ENCODE results near the gene IL10RB. TPM values are rescaled to one million over a fixed set of nuclear protein-coding genes. Genes with fewer than 3 reads are reported as not detected.

The IL10RB gene
- total and polyA plus RNA-seq, 2 of the 13 experiments (the other 11 are each of a cell fraction or from before 2014, with no cell fraction given) = 17.4 to 18.2 TPM

DNA sequence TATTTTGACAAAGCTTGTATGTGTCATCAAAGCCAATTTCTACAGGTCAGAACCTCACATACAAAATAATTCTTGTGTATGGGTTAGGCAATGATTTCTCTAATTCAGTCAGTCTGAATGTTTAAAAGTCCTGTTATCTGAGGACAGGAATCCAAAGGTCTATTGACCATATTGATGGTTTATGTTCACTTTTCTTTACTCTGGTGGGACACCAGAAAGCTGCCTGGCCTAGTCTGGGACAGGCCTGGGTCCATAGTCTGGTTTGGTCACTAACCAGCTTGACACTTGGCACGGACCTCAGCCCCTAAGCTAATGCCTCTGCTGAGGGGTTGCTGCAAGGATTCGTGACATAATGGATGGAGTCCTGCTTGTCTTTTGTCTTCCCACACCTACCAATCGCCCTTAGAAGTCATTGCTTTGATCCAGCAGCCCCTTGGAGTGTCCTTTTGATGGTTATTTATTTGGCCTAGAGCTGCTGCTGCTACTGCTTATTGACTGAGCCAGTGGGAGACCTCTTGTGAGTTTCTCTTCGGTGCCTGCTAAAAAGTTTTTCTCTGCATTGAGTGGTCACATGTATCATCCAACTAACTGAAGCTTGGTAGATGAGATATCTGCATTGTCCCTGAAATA is 20.8 kb upstream of the IL10RB start (continued):
- TF ChIP-seq HNRNPL (IDR thresholded peaks at IDR 0.05; ENCODE audit: low read depth, low read length) (no peak), JUNB (CRISPR knock-in tag; IDR thresholded peaks at IDR 0.05; ENCODE audit: borderline replicate concordance) (no peak), TBP (CRISPR knock-in tag; IDR thresholded peaks at IDR 0.05) (no peak), ARNTL (CRISPR knock-in tag; IDR thresholded peaks at IDR 0.05) (no peak), NFKB2 (CRISPR knock-in tag; IDR thresholded peaks at IDR 0.05; ENCODE audit: borderline replicate concordance) (no peak), CHD4 (IDR thresholded peaks at IDR 0.05; ENCODE audit: borderline replicate concordance, low read length) (no peak), ZNF263 (CRISPR knock-in tag; IDR thresholded peaks at IDR 0.05) (no peak), HCFC1 (IDR thresholded peaks at IDR 0.05; ENCODE audit: low read depth, low read length) (no peak), ZNF570 (CRISPR knock-in tag; IDR thresholded peaks at IDR 0.05; ENCODE audit: borderline replicate concordance) (no peak), ZNF121 (CRISPR knock-in tag; IDR thresholded peaks at IDR 0.05) (no peak), FOXP1 (IDR thresholded peaks at IDR 0.05) (no peak), FOXP1 (CRISPR knock-in tag; IDR thresholded peaks at IDR 0.05) (peak; percentile 29; the same call in 1 of the 2 replicates), SP140L (CRISPR knock-in tag; IDR thresholded peaks at IDR 0.05; ENCODE audit: borderline replicate concordance) (no peak), RBFOX2 (IDR thresholded peaks at IDR 0.05; ENCODE audit: low read depth, low read length) (no peak), RCOR2 (CRISPR knock-in tag; IDR thresholded peaks at IDR 0.05) (0 out of 2 replicates have a peak, but pooled peaks have one; percentile 14), ZNF44 (CRISPR knock-in tag; IDR thresholded peaks at IDR 0.05) (no peak), LCORL (IDR thresholded peaks at IDR 0.05) (peak; percentile 16; the same call in 1 of the 2 replicates), LCORL (CRISPR knock-in tag; IDR thresholded peaks at IDR 0.05) (peak; percentile 95), ZNF569 (CRISPR knock-in tag; IDR thresholded peaks at IDR 0.05; ENCODE audit: borderline replicate concordance) (no peak), HOXD1 (CRISPR knock-in tag; IDR thresholded peaks at IDR 0.05) (no peak)
- TF ChIP-seq, protein P1, sequence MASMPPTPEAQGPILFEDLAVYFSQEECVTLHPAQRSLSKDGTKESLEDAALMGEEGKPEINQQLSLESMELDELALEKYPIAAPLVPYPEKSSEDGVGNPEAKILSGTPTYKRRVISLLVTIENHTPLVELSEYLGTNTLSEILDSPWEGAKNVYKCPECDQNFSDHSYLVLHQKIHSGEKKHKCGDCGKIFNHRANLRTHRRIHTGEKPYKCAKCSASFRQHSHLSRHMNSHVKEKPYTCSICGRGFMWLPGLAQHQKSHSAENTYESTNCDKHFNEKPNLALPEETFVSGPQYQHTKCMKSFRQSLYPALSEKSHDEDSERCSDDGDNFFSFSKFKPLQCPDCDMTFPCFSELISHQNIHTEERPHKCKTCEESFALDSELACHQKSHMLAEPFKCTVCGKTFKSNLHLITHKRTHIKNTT (CRISPR knock-in tag; IDR thresholded peaks at IDR 0.05) = no peak
- TF ChIP-seq, protein P2, sequence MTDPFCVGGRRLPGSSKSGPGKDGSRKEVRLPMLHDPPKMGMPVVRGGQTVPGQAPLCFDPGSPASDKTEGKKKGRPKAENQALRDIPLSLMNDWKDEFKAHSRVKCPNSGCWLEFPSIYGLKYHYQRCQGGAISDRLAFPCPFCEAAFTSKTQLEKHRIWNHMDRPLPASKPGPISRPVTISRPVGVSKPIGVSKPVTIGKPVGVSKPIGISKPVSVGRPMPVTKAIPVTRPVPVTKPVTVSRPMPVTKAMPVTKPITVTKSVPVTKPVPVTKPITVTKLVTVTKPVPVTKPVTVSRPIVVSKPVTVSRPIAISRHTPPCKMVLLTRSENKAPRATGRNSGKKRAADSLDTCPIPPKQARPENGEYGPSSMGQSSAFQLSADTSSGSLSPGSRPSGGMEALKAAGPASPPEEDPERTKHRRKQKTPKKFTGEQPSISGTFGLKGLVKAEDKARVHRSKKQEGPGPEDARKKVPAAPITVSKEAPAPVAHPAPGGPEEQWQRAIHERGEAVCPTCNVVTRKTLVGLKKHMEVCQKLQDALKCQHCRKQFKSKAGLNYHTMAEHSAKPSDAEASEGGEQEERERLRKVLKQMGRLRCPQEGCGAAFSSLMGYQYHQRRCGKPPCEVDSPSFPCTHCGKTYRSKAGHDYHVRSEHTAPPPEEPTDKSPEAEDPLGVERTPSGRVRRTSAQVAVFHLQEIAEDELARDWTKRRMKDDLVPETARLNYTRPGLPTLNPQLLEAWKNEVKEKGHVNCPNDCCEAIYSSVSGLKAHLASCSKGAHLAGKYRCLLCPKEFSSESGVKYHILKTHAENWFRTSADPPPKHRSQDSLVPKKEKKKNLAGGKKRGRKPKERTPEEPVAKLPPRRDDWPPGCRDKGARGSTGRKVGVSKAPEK (CRISPR knock-in tag; IDR thresholded peaks at IDR 0.05; ENCODE audit: borderline replicate concordance) = no peak
- TF ChIP-seq, protein P3, sequence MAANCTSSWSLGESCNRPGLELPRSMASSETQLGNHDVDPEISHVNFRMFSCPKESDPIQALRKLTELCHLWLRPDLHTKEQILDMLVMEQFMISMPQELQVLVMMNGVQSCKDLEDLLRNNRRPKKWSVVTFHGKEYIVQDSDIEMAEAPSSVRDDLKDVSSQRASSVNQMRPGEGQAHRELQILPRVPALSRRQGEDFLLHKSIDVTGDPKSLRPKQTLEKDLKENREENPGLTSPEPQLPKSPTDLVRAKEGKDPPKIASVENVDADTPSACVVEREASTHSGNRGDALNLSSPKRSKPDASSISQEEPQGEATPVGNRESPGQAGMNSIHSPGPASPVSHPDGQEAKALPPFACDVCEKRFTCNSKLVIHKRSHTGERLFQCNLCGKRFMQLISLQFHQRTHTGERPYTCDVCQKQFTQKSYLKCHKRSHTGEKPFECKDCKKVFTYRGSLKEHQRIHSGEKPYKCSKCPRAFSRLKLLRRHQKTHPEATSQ (CRISPR knock-in tag; IDR thresholded peaks at IDR 0.05; ENCODE audit: borderline replicate concordance) = no peak
- TF ChIP-seq, protein P4, sequence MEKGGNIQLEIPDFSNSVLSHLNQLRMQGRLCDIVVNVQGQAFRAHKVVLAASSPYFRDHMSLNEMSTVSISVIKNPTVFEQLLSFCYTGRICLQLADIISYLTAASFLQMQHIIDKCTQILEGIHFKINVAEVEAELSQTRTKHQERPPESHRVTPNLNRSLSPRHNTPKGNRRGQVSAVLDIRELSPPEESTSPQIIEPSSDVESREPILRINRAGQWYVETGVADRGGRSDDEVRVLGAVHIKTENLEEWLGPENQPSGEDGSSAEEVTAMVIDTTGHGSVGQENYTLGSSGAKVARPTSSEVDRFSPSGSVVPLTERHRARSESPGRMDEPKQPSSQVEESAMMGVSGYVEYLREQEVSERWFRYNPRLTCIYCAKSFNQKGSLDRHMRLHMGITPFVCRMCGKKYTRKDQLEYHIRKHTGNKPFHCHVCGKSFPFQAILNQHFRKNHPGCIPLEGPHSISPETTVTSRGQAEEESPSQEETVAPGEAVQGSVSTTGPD (CRISPR knock-in tag; IDR thresholded peaks at IDR 0.05) = peak; percentile 71; the same call in 1 of the 2 replicates
